ENCODE results near the gene NCKIPSD.

- TF ChIP-seq CTCF (IDR thresholded peaks at IDR 0.05; ENCODE audit: extremely low read depth in 1 of 2, insufficient read depth in 1 of 2, low read depth in 1 of 2, low read length in 2 of 2) (no peak), FOS (IDR thresholded peaks at IDR 0.05; ENCODE audit: borderline replicate concordance, insufficient read depth, low read length) (no peak), POLR2A (IDR thresholded peaks at IDR 0.05; ENCODE audit: low read depth, low read length) (no peak), POLR2AphosphoS5 (IDR thresholded peaks at IDR 0.05; ENCODE audit: insufficient read depth, low read depth, low read length) (no peak), JUN (IDR thresholded peaks at IDR 0.05; ENCODE audit: borderline replicate concordance, insufficient read depth, insufficient read length, low read depth) (no peak), MYC (IDR thresholded peaks at IDR 0.05; ENCODE audit: low read depth, low read length) (no peak), EZH2 (IDR thresholded peaks at IDR 0.05; ENCODE audit: borderline replicate concordance, low read depth, low read length, severe bottlenecking) (no peak), GATA2 (IDR thresholded peaks at IDR 0.05; ENCODE audit: insufficient read depth, insufficient read length, low read depth, low read length) (no peak)
- TF ChIP-seq, protein P1, sequence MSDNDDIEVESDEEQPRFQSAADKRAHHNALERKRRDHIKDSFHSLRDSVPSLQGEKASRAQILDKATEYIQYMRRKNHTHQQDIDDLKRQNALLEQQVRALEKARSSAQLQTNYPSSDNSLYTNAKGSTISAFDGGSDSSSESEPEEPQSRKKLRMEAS (IDR thresholded peaks at IDR 0.05; ENCODE audit: insufficient read depth, insufficient read length): no peak
These were observed 41.8 kb upstream of the NCKIPSD start for GRCh38 chr3:48727511-48727910.

Data from endothelial cell of umbilical vein (primary cell).